H1 (cell line): ENCODE measurements around the gene FEZF1. TPM values are rescaled to one million over a fixed set of nuclear protein-coding genes. Genes with fewer than 3 reads are reported as not detected.

ENCODE experiments used
- CTCF ChIA-PET: fragments of 300-600 bp; sonication (Branson Sonifier 250); formaldehyde crosslinking; loops from one replicate; lab custom pipeline; 2021; ENCODE audit not compliant: partially characterized antibody; lab: Charles Lee
- POLR2A ChIA-PET: fragments of 300-600 bp; sonication (Branson Sonifier 250); formaldehyde crosslinking; loops from one replicate; lab custom pipeline; 2021; ENCODE audit warnings: inconsistent platforms; ENCODE audit not compliant: partially characterized antibody; lab: Charles Lee
- DNase-seq, 2 experiments: peaks; one replicate each; pipeline versions ENCODE4 v3.0.0 to v3.0.0-alpha.2; 2010 to 2022; ENCODE audit warnings: low spot score in 2 of 2, low read depth in 1 of 2, mixed read lengths in 1 of 2
- FAIRE-seq: peaks from 2 replicates; lab custom pipeline; 2011; peaks lifted over from hg19 to GRCh38; lab: Jason Lieb, UNC
- H2AFZ ChIP-seq: 2 replicates; pipeline ENCODE4 v1.8.1; 2012; ENCODE audit warnings: low read length, inconsistent platforms
- H2AK5ac ChIP-seq: 2 replicates; pipeline ENCODE4 v1.6.1; 2013; ENCODE audit warnings: low read depth, low read length
- H2BK120ac ChIP-seq: replicated peaks from 2 replicates; pipeline ENCODE3; 2013; ENCODE audit warnings: low read depth, low read length, inconsistent platforms
- H2BK12ac ChIP-seq: 2 replicates; pipeline ENCODE4 v1.6.1; 2013; ENCODE audit warnings: low read depth, low read length
- H2BK15ac ChIP-seq: 2 replicates; pipeline ENCODE4 v1.6.1; 2013; ENCODE audit warnings: low read length
- H2BK20ac ChIP-seq: 2 replicates; pipeline ENCODE4 v1.6.1; 2013; ENCODE audit warnings: low read length
- H2BK5ac ChIP-seq: 2 replicates; pipeline ENCODE4 v1.6.1; 2013; ENCODE audit warnings: low read depth, low read length
- H3K14ac ChIP-seq: 2 replicates; pipeline ENCODE4 v1.6.1; 2013; ENCODE audit warnings: inconsistent platforms; ENCODE audit not compliant: insufficient read length
- H3K18ac ChIP-seq: 2 replicates; pipeline ENCODE4 v1.6.1; 2013; ENCODE audit warnings: low read length; ENCODE audit errors: extremely low read depth
- H3K23ac ChIP-seq: 2 replicates; pipeline ENCODE4 v1.6.1; 2013; ENCODE audit warnings: inconsistent platforms; ENCODE audit not compliant: insufficient read length
- H3K23me2 ChIP-seq: 2 replicates; pipeline ENCODE4 v1.6.1; 2013; ENCODE audit warnings: low read depth, low read length
- H3K27ac ChIP-seq: 2 replicates; pipeline ENCODE4 v1.6.1; 2011; ENCODE audit warnings: low read depth, low read length, inconsistent platforms
- H3K27me3 ChIP-seq, 4 experiments: replicated peaks in 1 of 4; 1 replicate in 1 of 4; 2 replicates in 3 of 4; pipeline versions ENCODE4 v1.6.1 to v1.8.1; 2011 to 2013; ENCODE audit warnings: low read length in 3 of 4, mild to moderate bottlenecking in 3 of 4, inconsistent platforms in 2 of 4, mixed read lengths in 2 of 4, moderate library complexity in 1 of 4; ENCODE audit not compliant: control insufficient read depth in 3 of 4, insufficient read depth in 3 of 4; ENCODE audit errors: extremely low read depth in 1 of 4
- H3K36me3 ChIP-seq, 4 experiments: 2 replicates each; pipeline versions ENCODE4 v1.6.1 to v1.8.1; 2011 to 2013; ENCODE audit warnings: mild to moderate bottlenecking in 4 of 4, low read length in 3 of 4, moderate library complexity in 2 of 4, control low read depth in 1 of 4, inconsistent platforms in 1 of 4; ENCODE audit not compliant: insufficient read depth in 4 of 4, control insufficient read depth in 2 of 4
- H3K4ac ChIP-seq: replicated peaks from 2 replicates; pipeline ENCODE3; 2013; ENCODE audit warnings: low read length, low read depth, mixed read lengths, inconsistent platforms; ENCODE audit not compliant: insufficient read length
- H3K4me1 ChIP-seq, 4 experiments: replicated peaks in 1 of 4; 1 replicate in 1 of 4; 2 replicates in 3 of 4; pipeline versions ENCODE4 v1.6.1 to v1.8.1; 2011 to 2013; ENCODE audit warnings: low read length in 3 of 4, inconsistent platforms in 2 of 4, mixed read lengths in 1 of 4; ENCODE audit not compliant: insufficient read depth in 4 of 4, control insufficient read depth in 3 of 4
- H3K4me2 ChIP-seq, 2 experiments: 2 replicates each; pipeline versions ENCODE4 v1.6.1 to v1.8.1; 2011 to 2013; ENCODE audit warnings: low read depth in 2 of 2, low read length in 2 of 2, control low read depth in 1 of 2, inconsistent platforms in 1 of 2, mild to moderate bottlenecking in 1 of 2; ENCODE audit not compliant: insufficient read depth in 1 of 2
- H3K4me3 ChIP-seq, 4 experiments: fragments of 200-600, 300-600 bp in 1 of 4; sonication (generic), shearing (Covaris generic), sonication (Bioruptor Twin) in 1 of 4; 2 replicates each; pipeline versions ENCODE4 v1.5.1 to v1.8.1; 2011 to 2016; ENCODE audit warnings: low read length in 4 of 4, low read depth in 3 of 4, control low read depth in 2 of 4, inconsistent platforms in 2 of 4, mild to moderate bottlenecking in 2 of 4, mixed read lengths in 1 of 4, moderate library complexity in 1 of 4; ENCODE audit not compliant: insufficient read depth in 2 of 4; ENCODE audit errors: extremely low read depth in 1 of 4
- H3K56ac ChIP-seq: replicated peaks from 2 replicates; pipeline ENCODE3; 2013; ENCODE audit warnings: low read depth, mild to moderate bottlenecking, mixed read lengths, low read length, inconsistent platforms; ENCODE audit not compliant: insufficient read length
- H3K79me1 ChIP-seq: 2 replicates; pipeline ENCODE4 v1.6.1; 2013; ENCODE audit warnings: low read depth, low read length, control low read depth
- H3K79me2 ChIP-seq, 2 experiments: 2 replicates each; pipeline versions ENCODE4 v1.6.1 to v1.8.1; 2012 to 2013; ENCODE audit warnings: low read length in 2 of 2, mild to moderate bottlenecking in 2 of 2, inconsistent platforms in 1 of 2; ENCODE audit not compliant: insufficient read depth in 2 of 2, control insufficient read depth in 1 of 2
- H3K9ac ChIP-seq, 4 experiments: replicated peaks in 1 of 4; 1 replicate in 1 of 4; 2 replicates in 3 of 4; pipeline versions ENCODE4 v1.6.1 to v1.8.1; 2011 to 2013; ENCODE audit warnings: low read depth in 3 of 4, low read length in 3 of 4, control low read depth in 2 of 4, mild to moderate bottlenecking in 2 of 4, moderate library complexity in 2 of 4, inconsistent platforms in 1 of 4; ENCODE audit errors: extremely low read depth in 1 of 4
- H3K9me3 ChIP-seq, 2 experiments: 2 replicates each; pipeline versions ENCODE4 v1.6.1 to v1.8.1; 2012 to 2013; ENCODE audit warnings: mild to moderate bottlenecking in 2 of 2, moderate library complexity in 2 of 2, control low read depth in 1 of 2, inconsistent platforms in 1 of 2, low read depth in 1 of 2, low read length in 1 of 2, mixed read lengths in 1 of 2; ENCODE audit not compliant: insufficient read depth in 2 of 2
- H4K20me1 ChIP-seq, 2 experiments: replicated peaks in 1 of 2; 2 replicates each; pipeline versions ENCODE3 to v1.8.1; 2011 to 2013; ENCODE audit warnings: inconsistent platforms in 2 of 2, low read length in 2 of 2, mild to moderate bottlenecking in 1 of 2; ENCODE audit not compliant: insufficient read depth in 2 of 2, control insufficient read depth in 1 of 2
- H4K5ac ChIP-seq: 2 replicates; pipeline ENCODE4 v1.6.1; 2013; ENCODE audit warnings: low read length, low read depth, mixed read lengths, inconsistent platforms; ENCODE audit not compliant: insufficient read length
- H4K8ac ChIP-seq: 2 replicates; pipeline ENCODE4 v1.8.0; 2013; ENCODE audit warnings: mild to moderate bottlenecking, moderate library complexity, low read length, inconsistent platforms; ENCODE audit not compliant: insufficient read depth; ENCODE audit errors: extremely low read depth
- H4K91ac ChIP-seq: replicated peaks from 2 replicates; pipeline ENCODE3; 2013; ENCODE audit warnings: low read length, mixed read lengths, inconsistent platforms; ENCODE audit not compliant: insufficient read length
- ASH2L ChIP-seq: fragments of 200-600, 300-600 bp; sonication (generic); IDR thresholded peaks from one replicate; pipeline ENCODE4 v1.7.1; 2017; ENCODE audit warnings: low read length
- ATF3 ChIP-seq: IDR thresholded peaks from 2 replicates; pipeline ENCODE4 v1.6.1; 2011; ENCODE audit warnings: low read depth, mild to moderate bottlenecking, low read length; ENCODE audit not compliant: insufficient read depth
- CTBP2 ChIP-seq: IDR thresholded peaks from 2 replicates; pipeline ENCODE4 v1.7.0; 2011; ENCODE audit warnings: borderline replicate concordance, mild to moderate bottlenecking, moderate library complexity, mixed read lengths, low read length; ENCODE audit not compliant: insufficient read depth, insufficient read length
- PHF8 ChIP-seq: fragments of 200-600 bp; sonication (generic); conservative IDR thresholded peaks from 2 replicates; pipeline ENCODE4 v1.7.1; 2012; ENCODE audit warnings: low read depth, mild to moderate bottlenecking, inconsistent platforms, low read length, moderate library complexity
- POU5F1 ChIP-seq: IDR thresholded peaks from 2 replicates; pipeline ENCODE4 v1.6.1; 2011; ENCODE audit warnings: low read depth, mild to moderate bottlenecking, low read length, moderate library complexity
- RAD21 ChIP-seq, 2 experiments: IDR thresholded peaks in 1 of 2; conservative IDR thresholded peaks in 1 of 2; 2 replicates each; pipeline ENCODE4 v1.6.1; 2011; ENCODE audit warnings: low read depth in 2 of 2, low read length in 2 of 2, improper control_type of control experiment in 1 of 2, inconsistent platforms in 1 of 2, mild to moderate bottlenecking in 1 of 2, moderate library complexity in 1 of 2
- RNF2 ChIP-seq: fragments of 200-900, 300-1000 bp; sonication (generic); IDR thresholded peaks from 2 replicates; pipeline ENCODE4 v1.7.1; 2016; ENCODE audit warnings: borderline replicate concordance, low read depth, mild to moderate bottlenecking, antibody characterized with exemption, low read length; ENCODE audit not compliant: poor library complexity, severe bottlenecking; ENCODE audit errors: missing control alignments
- RXRA ChIP-seq: IDR thresholded peaks from 2 replicates; pipeline ENCODE4 v1.6.1; 2011; ENCODE audit warnings: low read depth, mild to moderate bottlenecking, low read length, moderate library complexity; ENCODE audit not compliant: insufficient read depth
- SAP30 ChIP-seq: fragments of 300-600 bp; sonication (generic); IDR thresholded peaks from 2 replicates; pipeline ENCODE4 v1.7.1; 2012; ENCODE audit warnings: low read length, moderate library complexity, mild to moderate bottlenecking, inconsistent platforms; ENCODE audit not compliant: insufficient read depth, insufficient replicate concordance
- SIRT6 ChIP-seq: IDR thresholded peaks from one replicate; pipeline ENCODE4 v1.7.1; 2012; ENCODE audit warnings: low read length, inconsistent platforms
- SP1 ChIP-seq: IDR thresholded peaks from 2 replicates; pipeline ENCODE4 v1.6.1; 2011; ENCODE audit warnings: low read depth, low read length
- SP2 ChIP-seq: IDR thresholded peaks from 2 replicates; pipeline ENCODE4 v1.6.1; 2012; ENCODE audit warnings: mild to moderate bottlenecking, low read length, inconsistent platforms
- SUZ12 ChIP-seq: fragments of 200-600 bp; sonication (generic); IDR thresholded peaks from 2 replicates; pipeline ENCODE4 v1.6.1; 2012; ENCODE audit warnings: mild to moderate bottlenecking, inconsistent platforms, low read length, moderate library complexity, mixed read lengths
- WGBS, 2 experiments: shearing (Covaris generic) in 1 of 2; methylation state at CpG; one replicate each; pipeline versions ENCODE4 v1.1.6 to v1.1.7; 2013 to 2015; ENCODE audit warnings: low lambda C conversion rate in 2 of 2, mixed read lengths in 2 of 2, inconsistent platforms in 1 of 2, low coverage in 1 of 2, missing lambda C conversion rate in 1 of 2; ENCODE audit not compliant: insufficient replicate concordance in 2 of 2, insufficient coverage in 1 of 2, insufficient read length in 1 of 2; ENCODE audit errors: extremely low coverage in 1 of 2, missing lambda C conversion rate in 1 of 2; 5-methylcytosine and 5-hydroxymethylcytosine counted together
- polyA plus RNA-seq, 7 experiments: library from polyadenylated mRNA; depleted of rRNA in 3 of 7; stranded (reverse) in 5 of 7; unstranded in 2 of 7; fragments of >200 nt in 5 of 7; fragments of 200-250 nt in 2 of 7; gene quantifications; 1 replicate in 5 of 7; 2 replicates in 1 of 7; 4 replicates in 1 of 7; pipeline versions ENCODE4 v1.2.1 to v1.2.3, GENCODE V29; 2011 to 2013; ENCODE audit warnings: missing spikeins in 2 of 7, mixed read lengths in 2 of 7
- total RNA-seq: library from RNA; stranded (reverse); fragmentation: NEBNext Ultra II Directional; extraction: Animal tissue kit (Norgen Biotek cat#: 25700); gene quantifications from 2 replicates; pipeline ENCODE4 v1.2.1, GENCODE V29; 2021

Gene FEZF1
- total and polyA plus RNA-seq, 2 of the 8 experiments (the other 6 are each of a cell fraction or from before 2014, with no cell fraction given), result 10.6 to 15.7 TPM

- WGBS, 2 experiments, result 51 to 100% methylated on average over 2 to 4 of the region's 4 CpGs
- Histone ChIP-seq H3K79me1 (no peaks in the 10 kb centered on the region), H2AFZ (peak overlapping the region; percentile 47; the same call in 1 of the 2 replicates), H3K14ac (no peak overlapping the region), H2AK5ac (no peak overlapping the region), H3K23ac (no peak overlapping the region), H3K23me2 (no peaks in the 10 kb centered on the region), H2BK12ac (no peak overlapping the region), H3K36me3 (no peaks in the 10 kb centered on the region), H3K27ac (no peak overlapping the region), H3K9ac (no peak overlapping the region), H4K20me1 (no peaks in the 10 kb centered on the region), H4K8ac (no peak overlapping the region), H3K4me1 (peaks cover 4 to 13% (median 11%) of the 10 kb centered on the region in 4 experiments; a peak in 5 of 7 replicates), H2BK120ac (no peak overlapping the region), H3K4me3 (no peak overlapping the region), H3K18ac (no peak overlapping the region), H3K56ac (no peak overlapping the region), H4K5ac (no peak overlapping the region), H3K27me3 (peaks cover 0 to 1% (median 0%) of the 10 kb centered on the region in 4 experiments; a peak in 1 of 7 replicates), H3K4ac (no peak overlapping the region), H2BK5ac (no peak overlapping the region), H3K9me3 (no peaks in the 10 kb centered on the region), H3K4me2 (no peak overlapping the region), H2BK15ac (no peak overlapping the region), H4K91ac (no peak overlapping the region), H2BK20ac (no peak overlapping the region), H3K79me2 (no peaks in the 10 kb centered on the region)
- ChIA-PET CTCF (interaction anchor here (1.0 kb wide), 1 partner anchor 8 kb away, joined by 4 read pairs; no protein-coding TSS in a partner anchor), POLR2A (no interaction called here)
- FAIRE-seq, result peak; percentile 52
- DNase-seq, result no peak
- TF ChIP-seq POU5F1 (no peak), ATF3 (no peak), SAP30 (no peak), ASH2L (no peak), PHF8 (no peak), SP2 (no peak), SIRT6 (no peak), SUZ12 (no peak), RAD21 (IDR thresholded peaks at IDR 0.05 in 1 of 2, conservative IDR thresholded peaks at IDR 0.05 in 1 of 2; ENCODE audit: low read depth in 2 of 2, low read length in 2 of 2) (no peak), CTBP2 (no peak), RXRA (no peak), SP1 (no peak), RNF2 (no peak)
These were observed 43.1 kb downstream of the FEZF1 start for GRCh38 chr7:122261442-122261841.
